ENCODE results near the gene FLAD1. TPM values are rescaled to one million over a fixed set of nuclear protein-coding genes. Genes with fewer than 3 reads are reported as not detected.

Gene FLAD1
- total RNA-seq, 2 experiments from 2014 or later: 39.8 to 45.2 TPM

DNA sequence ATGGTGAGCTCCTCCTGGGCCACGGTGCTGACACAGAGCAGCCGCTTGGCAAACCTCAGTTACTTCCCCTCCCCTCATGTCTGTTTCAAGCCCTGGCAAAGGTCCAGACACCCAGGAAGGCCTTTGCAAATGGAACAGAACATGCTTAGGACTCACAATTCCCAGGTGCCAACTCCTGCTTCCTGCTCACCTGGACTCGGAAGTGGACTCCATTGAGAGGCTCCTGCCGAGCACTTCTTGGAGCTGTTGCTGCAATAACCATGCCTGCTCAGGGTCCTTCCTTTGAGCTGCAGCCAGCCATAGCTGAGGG lies 39.7 kb downstream of the FLAD1 start:
- Mint-ChIP-seq H3K36me3 (ENCODE audit: low read depth) (peaks cover 2% of the 10 kb centered on the region), H3K4me1 (ENCODE audit: low read depth) (peaks cover 5% of the 10 kb centered on the region), H3K27me3 (ENCODE audit: low read depth) (peaks cover 6% of the 10 kb centered on the region), H3K4me3 (no peak overlapping the region), H3K9me3 (ENCODE audit: insufficient read depth) (no peaks in the 10 kb centered on the region), H3K27ac (no peak overlapping the region)
- no peak for ATAC-seq
- ChIA-PET POLR2A (interaction anchor here (0.7 kb wide), 1 partner anchor 42 kb away, joined by 4 read pairs; no protein-coding TSS in a partner anchor), CTCF (interaction anchor here (1.0 to 2.0 kb wide), 5 partner anchors 10 to 62 kb away, joined by 4 to 9 read pairs (median 5); partner anchors contain the start of gene ADAM15)
- DNase-seq: no peak

DNA sequence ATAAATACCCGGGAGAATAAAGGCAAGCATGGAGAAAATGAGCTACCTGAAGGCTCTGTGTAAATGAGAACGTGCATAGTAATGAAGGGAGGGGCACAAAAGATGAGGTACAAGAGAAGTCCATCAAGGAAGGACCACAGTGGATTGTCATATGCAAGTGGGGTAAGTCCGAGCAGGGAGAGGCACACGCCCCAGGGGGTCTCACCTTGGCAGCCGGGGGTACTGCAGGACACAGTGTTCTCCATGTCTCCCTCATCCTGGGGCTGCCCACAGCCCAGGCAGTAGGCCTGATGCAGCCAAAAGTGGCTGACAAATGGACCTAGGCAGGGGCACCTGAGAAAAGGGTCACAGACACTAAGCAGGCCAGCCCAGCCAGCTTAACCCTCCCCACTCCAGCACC lies 40.5 kb downstream of the FLAD1 start:
- no peak overlapping the region for H3K4me3 Mint-ChIP-seq
- ATAC-seq (no peak), DNase-seq (no peak)
- ChIA-PET POLR2A (no interaction called here), CTCF (interaction anchor here (1.7 to 2.0 kb wide), 2 partner anchors 27 to 38 kb away, joined by 7 to 9 read pairs; partner anchors contain the start of gene ADAM15)
- no peaks in the 10 kb centered on the region for H3K9me3 Mint-ChIP-seq (ENCODE audit: insufficient read depth)
- no peak overlapping the region for H3K27ac Mint-ChIP-seq
- peaks cover 2% of the 10 kb centered on the region for H3K36me3 Mint-ChIP-seq (ENCODE audit: low read depth)
- H3K27me3 Mint-ChIP-seq (ENCODE audit: low read depth): peaks cover 6% of the 10 kb centered on the region
- H3K4me1 Mint-ChIP-seq (ENCODE audit: low read depth): no peaks in the 10 kb centered on the region

DNA sequence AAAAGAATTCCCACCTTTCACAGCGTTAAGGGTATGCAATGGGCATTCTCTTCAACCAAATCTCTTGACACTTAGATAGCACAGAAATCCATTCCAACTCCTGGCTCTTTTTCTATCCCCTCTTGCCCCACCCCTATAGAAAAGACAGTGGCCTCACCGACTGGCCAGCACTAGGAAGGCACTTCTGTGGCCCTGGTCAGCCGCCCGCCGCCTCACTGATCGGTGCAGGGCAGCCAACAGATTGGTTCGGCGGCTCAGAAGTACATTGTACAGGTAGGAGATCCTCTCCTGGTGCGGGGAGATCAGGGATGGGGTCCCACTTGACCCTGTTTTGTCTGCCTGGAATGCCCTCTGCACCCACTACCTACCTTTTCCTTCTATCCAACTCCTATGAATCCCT lies 41.2 kb downstream of the FLAD1 start:
- peaks cover 6% of the 10 kb centered on the region for H3K27me3 Mint-ChIP-seq (ENCODE audit: low read depth)
- DNase-seq (no peak), ATAC-seq (no peak)
- no peaks in the 10 kb centered on the region for H3K36me3 Mint-ChIP-seq (ENCODE audit: low read depth)
- ChIA-PET POLR2A (no interaction called here), CTCF (interaction anchor here (1.2 kb wide), 1 partner anchor 25 kb away, joined by 4 read pairs; no protein-coding TSS in a partner anchor)
- no peak overlapping the region for H3K4me3 Mint-ChIP-seq
- no peaks in the 10 kb centered on the region for H3K4me1 Mint-ChIP-seq (ENCODE audit: low read depth)
- no peaks in the 10 kb centered on the region for H3K9me3 Mint-ChIP-seq (ENCODE audit: insufficient read depth)
- no peak overlapping the region for H3K27ac Mint-ChIP-seq

DNA sequence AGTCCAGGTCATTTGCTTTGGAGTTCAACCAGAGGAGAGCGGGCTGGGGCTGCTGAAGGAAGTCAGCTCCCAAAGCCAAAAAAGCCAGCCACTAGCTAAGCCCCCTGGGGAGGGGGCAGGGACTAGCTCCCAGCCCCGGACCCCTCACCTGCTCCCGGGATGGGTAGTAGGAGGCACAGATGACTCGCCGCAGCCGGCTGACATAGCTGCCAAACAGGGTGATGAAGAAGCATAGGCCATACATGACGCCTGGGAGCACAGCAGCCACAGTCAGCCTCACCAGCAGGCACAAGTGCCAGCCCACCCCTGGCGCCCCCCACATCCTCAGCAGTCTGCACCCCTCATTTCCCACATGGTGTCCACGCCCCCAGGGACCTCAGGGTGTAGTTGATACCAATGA lies 43.0 kb downstream of the FLAD1 start:
- no peak overlapping the region for H3K4me3 Mint-ChIP-seq
- DNase-seq (no peak), ATAC-seq (no peak)
- H3K9me3 Mint-ChIP-seq (ENCODE audit: insufficient read depth): no peaks in the 10 kb centered on the region
- peaks cover 3% of the 10 kb centered on the region for H3K27me3 Mint-ChIP-seq (ENCODE audit: low read depth)
- ChIA-PET POLR2A (interaction anchor here (0.5 kb wide), 1 partner anchor 536 kb away, joined by 3 read pairs; no protein-coding TSS in a partner anchor), CTCF (interaction anchor here (1.0 to 1.4 kb wide), 2 partner anchors 9 to 35 kb away, joined by 3 read pairs; no protein-coding TSS in a partner anchor)
- no peaks in the 10 kb centered on the region for H3K36me3 Mint-ChIP-seq (ENCODE audit: low read depth)
- no peak overlapping the region for H3K27ac Mint-ChIP-seq
- H3K4me1 Mint-ChIP-seq (ENCODE audit: low read depth): no peaks in the 10 kb centered on the region

DNA sequence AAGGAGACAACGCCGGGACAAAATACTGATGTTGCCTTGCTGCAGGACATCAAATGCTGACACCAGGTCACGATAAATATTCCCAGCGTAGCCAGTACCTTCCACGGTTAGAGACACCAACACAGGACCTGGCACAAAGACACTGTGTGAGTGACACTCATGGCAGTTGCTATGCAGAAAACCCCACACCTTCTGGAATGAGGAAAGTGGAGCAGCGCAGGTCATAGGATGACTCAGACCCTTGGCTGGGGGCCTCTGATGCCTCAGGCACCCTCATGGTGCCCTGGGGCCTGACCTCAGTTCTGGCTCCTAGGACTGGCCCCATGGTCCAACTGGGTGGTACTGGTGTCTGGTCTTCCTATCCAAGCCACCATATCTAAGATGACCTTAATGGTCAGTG lies 43.4 kb downstream of the FLAD1 start:
- Mint-ChIP-seq H3K27me3 (ENCODE audit: low read depth) (peaks cover 3% of the 10 kb centered on the region), H3K27ac (no peak overlapping the region), H3K4me3 (no peak overlapping the region), H3K4me1 (ENCODE audit: low read depth) (no peaks in the 10 kb centered on the region), H3K9me3 (ENCODE audit: insufficient read depth) (no peaks in the 10 kb centered on the region), H3K36me3 (ENCODE audit: low read depth) (no peaks in the 10 kb centered on the region)
- ChIA-PET POLR2A (no interaction called here), CTCF (interaction anchor here (1.0 kb wide), 1 partner anchor 9 kb away, joined by 3 read pairs; no protein-coding TSS in a partner anchor)
- ATAC-seq: no peak
- no peak for DNase-seq

DNA sequence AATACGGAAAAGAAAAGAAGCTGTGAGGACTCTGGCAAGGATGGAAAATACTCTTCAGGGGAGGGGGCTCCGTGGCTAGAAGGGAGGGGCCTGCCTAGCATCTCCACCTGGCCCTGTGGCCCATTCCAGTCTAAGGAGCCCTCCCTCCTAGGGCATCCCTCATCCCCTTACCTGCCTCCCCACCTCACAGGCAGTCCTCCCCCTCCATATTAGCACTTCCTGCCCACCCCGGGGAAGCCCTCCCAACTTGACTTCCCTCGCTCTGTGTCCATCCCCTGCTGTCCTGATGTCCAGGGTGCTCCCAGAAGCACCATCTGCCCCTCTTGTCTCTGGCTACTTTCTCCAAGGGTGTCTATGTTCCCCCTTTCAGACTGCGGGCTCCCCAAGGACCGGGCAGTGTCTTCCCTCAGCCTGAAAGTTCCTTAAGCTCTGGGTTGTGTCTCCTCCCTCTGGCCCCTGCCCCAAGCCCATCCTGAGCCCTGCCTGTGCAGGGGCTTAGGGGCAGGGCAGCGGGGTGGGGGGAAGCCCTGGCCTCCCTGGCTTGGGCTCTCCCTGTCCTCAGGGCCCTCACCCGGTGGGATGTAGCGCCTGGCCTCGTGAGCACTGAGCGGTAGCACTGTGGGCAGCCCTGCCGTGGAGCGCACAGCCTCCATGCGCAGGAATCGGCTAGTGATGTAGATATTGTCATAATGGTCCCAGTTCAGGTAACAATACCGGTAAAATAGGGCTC lies 46.5 kb downstream of the FLAD1 start:
- Mint-ChIP-seq H3K4me1 (ENCODE audit: low read depth) (no peaks in the 10 kb centered on the region), H3K4me3 (no peak overlapping the region), H3K9me3 (ENCODE audit: insufficient read depth) (no peaks in the 10 kb centered on the region), H3K36me3 (ENCODE audit: low read depth) (no peaks in the 10 kb centered on the region), H3K27ac (no peak overlapping the region), H3K27me3 (ENCODE audit: low read depth) (peaks cover 6% of the 10 kb centered on the region)
- DNase-seq (no peak), ATAC-seq (no peak)
- ChIA-PET POLR2A (interaction anchor here (0.6 kb wide), 1 partner anchor 14 kb away, joined by 3 read pairs; no protein-coding TSS in a partner anchor), CTCF (interaction anchor here (1.1 to 1.4 kb wide), 3 partner anchors 12 to 14 kb away, joined by 3 to 6 read pairs (median 3); no protein-coding TSS in a partner anchor)

DNA sequence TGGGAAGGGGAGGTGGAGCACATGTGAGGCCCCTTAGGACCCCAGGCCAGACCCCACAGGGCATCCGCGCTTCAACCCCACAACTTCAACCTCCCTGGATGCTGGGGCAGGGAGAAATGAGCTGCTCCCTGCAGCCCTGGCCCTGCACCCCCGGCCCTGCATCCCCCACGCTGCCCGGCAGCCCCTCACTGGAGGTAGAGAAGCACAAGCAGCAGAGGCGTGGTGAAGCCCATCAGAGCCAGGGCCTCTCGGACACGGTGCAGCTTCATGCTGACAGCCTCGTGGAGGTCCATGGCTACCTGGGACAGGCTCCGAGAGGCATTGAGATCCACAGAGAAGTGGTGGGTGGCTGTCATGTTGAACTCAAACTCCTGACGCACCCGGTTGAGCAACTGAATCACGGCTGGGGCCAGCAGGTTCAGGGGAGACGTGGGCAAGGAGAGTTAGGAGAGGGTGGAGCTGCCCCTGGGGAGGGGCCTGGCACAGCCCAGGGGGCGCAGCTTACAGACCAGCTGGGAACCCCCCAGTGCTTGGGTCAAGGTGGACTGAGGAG lies 47.2 kb downstream of the FLAD1 start:
- ATAC-seq: no peak
- no peaks in the 10 kb centered on the region for H3K36me3 Mint-ChIP-seq (ENCODE audit: low read depth)

DNA sequence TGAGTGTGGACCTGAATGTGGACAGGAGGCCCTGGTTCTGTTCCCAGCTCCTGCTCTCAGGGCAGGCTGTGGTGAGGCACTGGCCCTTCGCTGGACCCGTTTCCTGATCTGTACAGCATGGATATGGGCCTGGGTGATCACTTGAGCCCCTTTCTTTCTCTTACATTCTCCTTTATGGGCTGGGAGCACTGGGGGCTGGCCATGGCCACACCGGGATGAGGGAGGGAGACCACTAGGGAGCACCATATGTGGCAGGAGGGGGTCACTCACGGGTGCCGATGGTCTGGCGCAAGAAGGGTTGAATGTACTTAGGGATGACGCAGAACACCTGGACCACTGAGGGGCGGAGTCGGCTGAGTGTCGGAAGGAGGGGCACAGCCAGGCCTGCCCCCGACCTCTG lies 47.8 kb downstream of the FLAD1 start:
- Mint-ChIP-seq H3K36me3 (ENCODE audit: low read depth) (no peaks in the 10 kb centered on the region), H3K27ac (no peak overlapping the region), H3K4me1 (ENCODE audit: low read depth) (no peaks in the 10 kb centered on the region), H3K4me3 (no peak overlapping the region), H3K9me3 (ENCODE audit: insufficient read depth) (no peaks in the 10 kb centered on the region), H3K27me3 (ENCODE audit: low read depth) (peaks cover 7% of the 10 kb centered on the region)
- ChIA-PET POLR2A (no interaction called here), CTCF (interaction anchor here (1.1 kb wide), 1 partner anchor 13 kb away, joined by 3 read pairs; no protein-coding TSS in a partner anchor)
- ATAC-seq: no peak
- DNase-seq: no peak

More for the DNA sequence above, 47.2 kb downstream of the FLAD1 start:
- H3K4me3 Mint-ChIP-seq: no peak overlapping the region
- ChIA-PET POLR2A (no interaction called here), CTCF (interaction anchor here (1.1 to 1.4 kb wide), 2 partner anchors 12 to 14 kb away, joined by 3 read pairs; no protein-coding TSS in a partner anchor)
- H3K27me3 Mint-ChIP-seq (ENCODE audit: low read depth): peaks cover 7% of the 10 kb centered on the region
- no peak overlapping the region for H3K27ac Mint-ChIP-seq
- H3K9me3 Mint-ChIP-seq (ENCODE audit: insufficient read depth): no peaks in the 10 kb centered on the region
- no peaks in the 10 kb centered on the region for H3K4me1 Mint-ChIP-seq (ENCODE audit: low read depth)
- no peak for DNase-seq

DNA sequence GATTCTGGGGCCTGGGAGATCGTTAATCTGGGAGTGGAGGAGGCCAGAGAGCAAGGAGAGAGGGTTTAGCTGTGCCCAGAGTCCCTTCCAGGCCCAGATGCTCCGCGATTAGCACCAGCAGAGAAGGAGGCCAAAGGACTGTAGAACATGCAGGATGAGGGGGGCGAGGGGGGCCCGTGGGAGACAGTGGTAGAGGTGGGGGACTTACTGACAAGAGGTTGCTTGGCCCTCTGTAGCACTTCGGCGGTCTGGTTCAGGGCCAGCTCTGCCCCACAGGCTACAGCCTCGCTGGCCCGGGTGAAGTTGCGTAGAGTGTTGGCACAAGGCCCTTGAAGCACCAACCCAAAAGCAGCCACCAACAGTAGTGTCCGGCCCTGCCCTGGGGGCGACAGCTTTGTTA lies 49.7 kb downstream of the FLAD1 start:
- Mint-ChIP-seq H3K27me3 (ENCODE audit: low read depth) (peaks cover 16% of the 10 kb centered on the region), H3K36me3 (ENCODE audit: low read depth) (no peaks in the 10 kb centered on the region), H3K9me3 (ENCODE audit: insufficient read depth) (no peaks in the 10 kb centered on the region), H3K27ac (no peak overlapping the region), H3K4me3 (no peak overlapping the region), H3K4me1 (ENCODE audit: low read depth) (no peaks in the 10 kb centered on the region)
- POLR2A ChIA-PET: no interaction called here
- ATAC-seq (no peak), DNase-seq (no peak)
- CTCF ChIA-PET: interaction anchor here (1.1 to 3.7 kb wide), 2 partner anchors 11 to 18 kb away, joined by 3 to 13 read pairs; partner anchors contain the start of gene ADAM15

DNA sequence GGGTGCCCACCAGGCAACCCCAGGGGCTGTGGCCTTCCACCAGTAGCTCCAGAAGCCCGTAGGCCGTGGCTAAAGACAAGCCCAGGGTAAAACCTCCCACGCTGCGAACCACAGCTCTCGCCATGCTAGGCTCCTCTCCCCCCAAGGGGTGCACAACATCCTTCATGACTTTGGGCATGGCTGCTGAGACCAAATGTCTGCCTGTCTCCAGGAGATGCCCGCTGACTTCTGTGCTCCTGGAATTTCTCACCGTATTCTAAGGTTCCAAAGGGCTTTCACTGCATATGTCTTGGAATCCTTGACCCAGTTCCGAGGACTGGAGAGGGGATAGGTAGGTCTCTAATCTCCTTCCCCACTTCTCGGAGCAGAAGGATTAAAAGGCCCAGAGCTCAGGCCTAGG lies 50.4 kb downstream of the FLAD1 start, which contains the start of the genes DCST1 and DCST2:
DCST1 (plus strand) TSS at position 301 of the 400 bp plus-strand sequence. CDS start 213 bp downstream, outside the sequence.
DCST2 (minus strand) TSS at position 258 of the 400 bp plus-strand sequence; CDS start at position 178, 80 bp downstream.
- no peak for ATAC-seq
- Mint-ChIP-seq H3K27me3 (ENCODE audit: low read depth) (peaks cover 22% of the 10 kb centered on the region), H3K4me3 (no peak within 1 kb of the TSS), H3K9me3 (ENCODE audit: insufficient read depth) (no peaks in the 10 kb centered on the region), H3K27ac (no peak within 1 kb of the TSS), H3K36me3 (ENCODE audit: low read depth) (no peaks in the 10 kb centered on the region), H3K4me1 (ENCODE audit: low read depth) (peaks cover 1% of the 10 kb centered on the region)
- DNase-seq: no peak
- ChIA-PET CTCF (interaction anchor here (1.1 to 3.7 kb wide), 4 partner anchors 11 to 51 kb away, joined by 3 to 13 read pairs (median 8); partner anchors contain the start of gene ADAM15), POLR2A (no interaction called here)

DNA sequence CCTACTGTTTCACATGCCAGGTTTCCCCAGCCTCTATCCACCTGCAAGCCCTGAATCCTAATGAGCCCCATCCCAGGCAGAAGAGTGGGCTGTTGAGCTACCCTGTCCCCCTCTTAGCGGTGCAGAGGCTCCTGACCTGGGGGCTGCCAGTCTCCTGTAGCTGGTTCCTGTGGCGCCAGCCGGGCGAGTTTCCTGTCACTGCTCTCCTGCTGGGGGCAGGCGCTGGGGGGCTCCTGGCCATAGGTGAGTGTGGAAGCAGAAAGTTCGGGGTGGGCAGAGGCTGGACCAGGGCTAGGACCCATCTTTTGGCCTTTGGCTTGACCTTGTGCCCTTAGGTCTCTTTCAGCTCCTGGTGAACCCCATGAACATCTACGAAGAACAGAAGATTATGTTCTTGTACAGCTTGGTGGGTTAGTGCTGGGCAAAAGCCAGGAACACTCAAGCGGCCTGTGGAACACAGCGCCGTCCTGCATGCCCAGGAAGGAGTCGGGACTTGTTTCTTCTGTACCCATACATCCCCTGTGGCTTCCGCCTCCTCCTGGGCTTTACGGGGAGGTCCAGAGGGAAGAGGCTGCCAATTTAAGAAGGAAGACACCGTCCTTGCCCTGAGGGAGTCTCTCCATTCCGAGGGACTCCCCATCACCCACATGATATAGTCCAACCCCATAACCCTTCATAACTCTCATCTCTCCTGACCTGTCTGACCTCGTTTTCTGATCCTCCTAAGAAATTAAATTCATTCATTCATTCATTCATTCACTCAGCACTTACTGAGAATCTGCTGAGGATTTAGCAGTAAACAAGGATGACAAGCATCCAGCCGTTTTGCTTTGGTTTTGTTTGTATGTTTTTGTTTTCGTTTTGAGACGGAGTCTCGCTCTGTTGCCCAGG lies 51.4 kb downstream of the FLAD1 start:
- ChIA-PET POLR2A (no interaction called here), CTCF (interaction anchor here (0.9 to 3.7 kb wide), 5 partner anchors 10 to 52 kb away, joined by 3 to 13 read pairs (median 6); partner anchors contain the start of gene ADAM15)
- H3K27ac Mint-ChIP-seq: no peak overlapping the region
- no peak overlapping the region for H3K4me3 Mint-ChIP-seq
- H3K9me3 Mint-ChIP-seq (ENCODE audit: insufficient read depth): no peaks in the 10 kb centered on the region
- ATAC-seq: no peak
- peaks cover 24% of the 10 kb centered on the region for H3K27me3 Mint-ChIP-seq (ENCODE audit: low read depth)
- no peaks in the 10 kb centered on the region for H3K36me3 Mint-ChIP-seq (ENCODE audit: low read depth)
- H3K4me1 Mint-ChIP-seq (ENCODE audit: low read depth): peaks cover 10% of the 10 kb centered on the region
- no peak for DNase-seq
